Measurements from ENCODE around the gene GPATCH2. TPM values are rescaled to one million over a fixed set of nuclear protein-coding genes. Genes with fewer than 3 reads are reported as not detected.
A peak's percentile ranks its signal among the peaks of the same experiment; 100 is the strongest.

GPATCH2 gene
- total and polyA plus RNA-seq, 12 donors, result 2.3 to 10.6 (median 7.3) TPM

- intact Hi-C loops (cut with DNase I), result no loop called here
- no peak overlapping the region for H3K4me3 ChIP-seq
- peaks cover 0 to 27% (median 5%) of the 10 kb centered on the region in 11 donors for H3K9me3 ChIP-seq
- H3K36me3 ChIP-seq, result peaks cover 0 to 7% (median 0%) of the 10 kb centered on the region in 9 donors
- TF ChIP-seq CTCF (IDR thresholded peaks at IDR 0.05), result no peak
- WGBS, 2 donors, result 100% methylated on average over 1 of the region's 1 CpG
- H3K27ac ChIP-seq, result no peak overlapping the region
- H3K4me1 ChIP-seq, result no peaks in the 10 kb centered on the region
- no peak for ATAC-seq
- no peaks in the 10 kb centered on the region for H3K27me3 ChIP-seq
- no peak for DNase-seq
Measured at GRCh38 chr1:217462666-217463065, 168.2 kb downstream of the GPATCH2 start.

- no peaks in the 10 kb centered on the region for H3K4me1 ChIP-seq
- no peak for ATAC-seq
- no peaks in the 10 kb centered on the region for H3K27me3 ChIP-seq
- intact Hi-C loops (cut with DNase I), result no loop called here
- no peak for DNase-seq
- H3K27ac ChIP-seq, result no peak overlapping the region
- no peak for TF ChIP-seq CTCF (IDR thresholded peaks at IDR 0.05)
- H3K4me3 ChIP-seq, result no peak overlapping the region
- peaks cover 0 to 27% (median 5%) of the 10 kb centered on the region in 11 donors for H3K9me3 ChIP-seq
- WGBS, 2 donors, result 84 to 89% methylated on average over 2 of the region's 2 CpGs
- H3K36me3 ChIP-seq, result peaks cover 0 to 7% (median 0%) of the 10 kb centered on the region in 9 donors
Measured at GRCh38 chr1:217462159-217462558, 168.7 kb downstream of the GPATCH2 start.

- H3K27me3 ChIP-seq, result no peaks in the 10 kb centered on the region
- ATAC-seq (no peak), DNase-seq (no peak)
- H3K36me3 ChIP-seq, result no peaks in the 10 kb centered on the region
- TF ChIP-seq CTCF (IDR thresholded peaks at IDR 0.05), result no peak
- intact Hi-C loops (cut with DNase I), result loop anchor here in 2 of 10 donors (10.0 kb wide), 1 partner anchor 68 kb away; no protein-coding TSS in a partner anchor
- H3K4me1 ChIP-seq, result peaks cover 0 to 11% (median 0%) of the 10 kb centered on the region in 9 donors
- WGBS, 2 donors, result 99% methylated on average over 2 of the region's 2 CpGs
- no peak overlapping the region for H3K4me3 ChIP-seq
- no peak overlapping the region for H3K27ac ChIP-seq
- no peaks in the 10 kb centered on the region for H3K9me3 ChIP-seq
Measured at GRCh38 chr1:217457016-217457415, 173.9 kb downstream of the GPATCH2 start.

- WGBS, 2 donors, result 40 to 69% methylated on average over 2 of the region's 2 CpGs
- H3K27ac ChIP-seq, result peak overlapping the region in 1 of 10 donors; percentile 36
- intact Hi-C loops (cut with DNase I), result loop anchor here in 2 of 10 donors (10.0 kb wide), 1 partner anchor 69 kb away; no protein-coding TSS in a partner anchor
- no peaks in the 10 kb centered on the region for H3K36me3 ChIP-seq
- H3K27me3 ChIP-seq, result no peaks in the 10 kb centered on the region
- no peak for TF ChIP-seq CTCF (IDR thresholded peaks at IDR 0.05)
- peak; percentile 13 to 17 for DNase-seq
- H3K4me3 ChIP-seq, result no peak overlapping the region
- H3K9me3 ChIP-seq, result no peaks in the 10 kb centered on the region
- ATAC-seq, result peak in 6 of 8 donors; percentile 20 to 69 (median 58)
- peaks cover 0 to 18% (median 0%) of the 10 kb centered on the region in 9 donors for H3K4me1 ChIP-seq
Measured at GRCh38 chr1:217456261-217456660, 174.6 kb downstream of the GPATCH2 start.

Data from heart right ventricle (tissue), 16 donors.